Left ventricle myocardium inferior (tissue), 1 donor: Measurements from ENCODE around the gene PIK3R3. TPM values are rescaled to one million over a fixed set of nuclear protein-coding genes. Genes with fewer than 3 reads are reported as not detected.

Source experiments
- DNase-seq: peaks from one replicate; pipeline ENCODE4 v3.0.0-alpha.2; 2020
- H3K27ac ChIP-seq: fragments of 200-600 bp; replicated peaks from 2 replicates; pipeline ENCODE4 v1.8.0; 2021
- H3K27me3 ChIP-seq: fragments of 200-600 bp; 2 replicates; pipeline ENCODE4 v1.8.0; 2021; ENCODE audit warnings: low read depth
- H3K36me3 ChIP-seq: fragments of 200-600 bp; 2 replicates; pipeline ENCODE4 v1.8.0; 2021
- H3K4me1 ChIP-seq: fragments of 200-600 bp; 2 replicates; pipeline ENCODE4 v1.8.0; 2021
- H3K4me3 ChIP-seq: fragments of 200-600 bp; 2 replicates; pipeline ENCODE4 v1.8.0; 2021; ENCODE audit warnings: mild to moderate bottlenecking, moderate library complexity
- H3K9me3 ChIP-seq: fragments of 200-600 bp; replicated peaks from 2 replicates; pipeline ENCODE4 v1.8.0; 2021
- CTCF ChIP-seq: fragments of 200-600 bp; IDR thresholded peaks from 2 replicates; pipeline ENCODE4 v1.8.0; 2021; ENCODE audit warnings: antibody characterized with exemption, mild to moderate bottlenecking, borderline replicate concordance
- intact Hi-C: fragments of 100-400 bp; cut with micrococcal nuclease; formaldehyde crosslinking; loops from one replicate; pipeline ENCODE4 v1.11.0; 2022
- total RNA-seq: library from RNA; stranded (reverse); fragmentation: NEBNext Ultra II Directional; extraction: Animal tissue kit (Norgen Biotek cat#: 25700); gene quantifications from one replicate; pipeline ENCODE4 v1.2.1, GENCODE V29; 2021
- donor health status: DM: no; HTN: yes; CAD: no; lungs with severe emphysema.

Gene PIK3R3
- total RNA-seq, 1 donor from 2014 or later: 32.7 TPM

DNA sequence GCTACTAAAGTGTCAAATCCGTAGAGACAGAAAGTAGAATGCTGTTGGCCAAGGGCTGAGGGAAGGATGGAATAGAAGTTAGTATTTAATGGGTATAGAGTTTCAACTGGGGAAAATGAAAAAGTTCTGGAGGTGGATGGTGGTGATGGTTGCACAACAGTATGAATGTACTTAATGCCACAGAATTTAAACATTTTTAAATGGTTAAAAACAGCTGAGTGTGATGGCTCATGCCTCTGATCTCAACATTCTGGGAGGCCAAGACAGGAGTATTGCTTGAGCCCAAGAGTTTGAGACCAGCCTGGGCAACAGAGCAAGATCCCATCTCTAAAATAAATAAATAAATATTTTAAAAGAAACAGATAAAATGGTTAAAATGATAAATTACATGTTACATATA is 44.5 kb downstream of the PIK3R3 start:
- no peaks in the 10 kb centered on the region for H3K36me3 ChIP-seq
- no peak overlapping the region for H3K27ac ChIP-seq
- intact Hi-C loops: no loop called here
- TF ChIP-seq CTCF: no peak
- DNase-seq: no peak
- H3K4me1 ChIP-seq: peaks cover 35% of the 10 kb centered on the region
- H3K4me3 ChIP-seq: no peak overlapping the region
- H3K9me3 ChIP-seq: no peaks in the 10 kb centered on the region
- H3K27me3 ChIP-seq: no peaks in the 10 kb centered on the region

GRCh38 chr1:46086576-46086975 is 45.9 kb downstream of the PIK3R3 start:
- DNase-seq: no peak
- H3K27ac ChIP-seq: no peak overlapping the region
- H3K27me3 ChIP-seq: no peaks in the 10 kb centered on the region
- H3K4me3 ChIP-seq: no peak overlapping the region
- no peaks in the 10 kb centered on the region for H3K9me3 ChIP-seq
- intact Hi-C loops: no loop called here
- peaks cover 46% of the 10 kb centered on the region for H3K4me1 ChIP-seq
- no peak for TF ChIP-seq CTCF
- no peaks in the 10 kb centered on the region for H3K36me3 ChIP-seq

DNA sequence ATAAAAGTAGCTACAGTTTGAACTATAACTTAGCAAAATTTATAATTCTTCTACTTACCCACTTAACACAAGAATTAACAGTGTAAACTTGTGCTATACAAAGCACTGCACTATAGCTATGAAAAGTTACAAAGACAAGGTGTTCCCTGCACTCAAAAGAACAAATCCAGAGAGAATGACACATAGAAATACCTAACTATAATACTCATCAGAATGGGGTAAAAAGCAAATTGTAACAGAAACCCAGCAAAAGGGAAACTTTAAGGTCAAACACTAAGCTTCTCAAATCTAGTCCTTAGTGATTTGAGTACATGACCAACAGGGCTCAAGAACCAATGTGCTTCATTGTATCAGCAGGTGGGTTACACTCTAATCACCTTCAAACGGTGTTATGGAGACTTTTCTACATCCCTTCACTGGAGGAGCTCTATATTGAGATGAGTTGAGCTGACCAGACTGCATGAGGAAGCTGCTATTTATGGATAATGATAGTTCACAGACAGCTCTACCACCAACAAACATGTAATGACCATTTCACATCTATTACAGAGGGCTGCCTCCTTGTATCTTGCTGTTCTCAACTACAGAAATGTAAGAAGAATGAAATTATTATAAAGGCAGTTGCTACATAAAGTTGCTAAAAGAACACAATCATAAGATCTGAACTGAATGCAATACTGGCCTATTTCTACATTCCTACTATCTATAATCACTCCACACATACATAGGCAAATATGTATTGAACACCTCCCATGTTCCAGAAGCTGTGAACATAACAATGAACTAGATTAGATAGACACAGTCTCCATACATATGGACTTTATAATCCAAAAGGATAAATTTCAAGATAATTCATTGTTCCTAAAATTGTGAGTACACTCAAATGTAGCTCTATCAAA is 47.6 kb downstream of the PIK3R3 start:
- peaks cover 51% of the 10 kb centered on the region for H3K4me1 ChIP-seq
- H3K27me3 ChIP-seq: no peaks in the 10 kb centered on the region
- no peak for TF ChIP-seq CTCF
- H3K27ac ChIP-seq: no peak overlapping the region
- H3K36me3 ChIP-seq: peaks cover 7% of the 10 kb centered on the region
- intact Hi-C loops: no loop called here
- H3K4me3 ChIP-seq: no peak overlapping the region
- DNase-seq: no peak
- H3K9me3 ChIP-seq: no peaks in the 10 kb centered on the region

- intact Hi-C loops: no loop called here
- Histone ChIP-seq H3K4me3 (no peak overlapping the region), H3K27ac (no peak overlapping the region), H3K9me3 (no peaks in the 10 kb centered on the region), H3K36me3 (peaks cover 8% of the 10 kb centered on the region), H3K27me3 (no peaks in the 10 kb centered on the region), H3K4me1 (peaks cover 48% of the 10 kb centered on the region)
- no peak for DNase-seq
- TF ChIP-seq CTCF: no peak
These were observed 48.9 kb downstream of the PIK3R3 start for GRCh38 chr1:46083579-46083978.

- Histone ChIP-seq H3K4me3 (no peak overlapping the region), H3K27ac (peak overlapping the region; percentile 56), H3K36me3 (peaks cover 13% of the 10 kb centered on the region), H3K9me3 (no peaks in the 10 kb centered on the region), H3K4me1 (peaks cover 36% of the 10 kb centered on the region), H3K27me3 (no peaks in the 10 kb centered on the region)
- intact Hi-C loops: no loop called here
- no peak for TF ChIP-seq CTCF
- DNase-seq: no peak
These were observed 50.8 kb downstream of the PIK3R3 start for GRCh38 chr1:46081619-46082018.
